ENCODE measurements around the gene ATOH7.

The ATOH7 gene

DNA sequence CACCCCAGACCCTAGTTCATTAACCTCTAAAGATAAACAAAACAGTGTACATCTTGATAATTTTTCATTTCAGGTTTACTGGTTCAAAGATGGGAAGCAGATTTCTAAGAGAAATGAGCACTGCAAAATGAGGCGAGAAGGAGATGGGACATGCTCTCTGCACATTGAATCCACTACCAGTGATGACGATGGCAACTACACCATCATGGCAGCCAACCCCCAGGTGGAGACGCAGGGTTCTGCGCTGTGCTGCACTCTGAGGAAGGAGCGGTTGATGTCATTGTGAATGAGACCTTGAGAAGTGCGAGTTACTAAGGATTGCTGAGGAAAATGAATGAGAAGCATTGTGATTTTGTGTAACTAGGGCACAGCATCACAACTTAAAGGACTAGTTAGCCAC lies 37.6 kb downstream of the ATOH7 start:
- in situ Hi-C loops (cut with HindIII; ENCODE audit: low pct_unique_long_range_greater_than_20kb, low sequenced_read_pairs), result no loop called here
- no peak for DNase-seq (ENCODE audit: low read depth in 1 of 2, low spot score in 1 of 2)
- no peak for TF ChIP-seq JUND (IDR thresholded peaks at IDR 0.05; ENCODE audit: low read depth)

DNA sequence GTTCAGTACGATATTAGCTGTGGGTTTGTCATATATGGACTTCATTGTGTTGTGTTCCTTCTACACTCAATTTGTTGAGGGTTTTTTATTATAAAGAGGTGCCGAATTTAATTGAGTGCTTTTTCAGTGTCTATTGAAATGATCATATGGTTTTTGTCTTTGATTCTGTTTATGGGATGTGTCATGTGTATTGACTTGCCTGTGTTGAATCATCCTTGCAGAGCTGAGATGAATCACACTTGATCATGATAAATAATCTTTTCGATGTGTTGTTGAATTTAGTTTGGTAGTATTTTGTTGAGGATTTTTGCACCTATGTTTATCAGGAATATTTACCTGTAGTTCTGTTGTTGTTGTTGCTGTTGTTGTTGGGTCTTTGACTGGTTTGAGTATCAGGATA lies 39.8 kb downstream of the ATOH7 start:
- DNase-seq (ENCODE audit: low read depth in 1 of 2, low spot score in 1 of 2), result no peak
- in situ Hi-C loops (cut with HindIII; ENCODE audit: low pct_unique_long_range_greater_than_20kb, low sequenced_read_pairs), result no loop called here
- no peak for TF ChIP-seq JUND (IDR thresholded peaks at IDR 0.05; ENCODE audit: low read depth)

DNA sequence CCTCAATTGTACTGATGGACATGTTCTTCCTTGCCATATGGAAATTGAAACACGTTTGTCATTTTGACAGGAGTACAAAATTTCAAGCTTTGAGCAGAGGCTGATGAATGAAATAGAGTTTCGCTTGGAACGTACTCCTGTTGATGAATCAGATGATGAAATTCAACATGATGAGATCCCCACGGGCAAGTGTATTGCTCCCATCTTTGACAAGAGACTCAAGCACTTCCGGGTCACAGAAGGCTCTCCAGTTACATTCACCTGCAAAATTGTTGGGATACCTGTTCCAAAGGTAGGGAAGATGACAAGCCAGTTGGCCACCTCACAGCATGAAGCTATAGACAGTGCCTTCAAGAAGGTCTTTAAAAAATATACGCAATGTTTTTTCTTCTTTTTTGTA lies 43.1 kb downstream of the ATOH7 start:
- no peak for TF ChIP-seq JUND (IDR thresholded peaks at IDR 0.05; ENCODE audit: low read depth)
- no peak for DNase-seq (ENCODE audit: low read depth in 1 of 2, low spot score in 1 of 2)
- in situ Hi-C loops (cut with HindIII; ENCODE audit: low pct_unique_long_range_greater_than_20kb, low sequenced_read_pairs), result no loop called here

DNA sequence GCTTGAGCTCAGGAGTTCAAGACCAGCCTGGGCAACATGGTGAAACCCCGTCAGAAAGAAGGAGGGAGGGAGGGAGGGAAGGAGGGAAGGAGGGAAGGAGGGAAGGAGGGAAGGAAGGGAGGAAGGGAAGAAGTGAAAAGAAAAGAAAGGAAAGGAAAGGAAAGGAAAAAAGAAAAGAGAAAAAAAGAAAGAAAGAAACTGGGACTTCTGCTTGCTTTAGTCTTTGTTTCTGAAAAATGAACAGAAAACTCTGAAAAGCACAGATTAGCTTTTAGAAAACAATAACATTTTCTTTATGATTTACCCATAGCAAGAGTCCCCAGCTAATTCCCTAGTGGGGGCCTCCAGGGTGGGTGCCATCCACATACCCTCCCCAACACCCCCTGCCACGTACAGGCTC lies 46.8 kb downstream of the ATOH7 start:
- in situ Hi-C loops (cut with HindIII; ENCODE audit: low pct_unique_long_range_greater_than_20kb, low sequenced_read_pairs), result no loop called here
- TF ChIP-seq JUND (IDR thresholded peaks at IDR 0.05; ENCODE audit: low read depth), result no peak

DNA sequence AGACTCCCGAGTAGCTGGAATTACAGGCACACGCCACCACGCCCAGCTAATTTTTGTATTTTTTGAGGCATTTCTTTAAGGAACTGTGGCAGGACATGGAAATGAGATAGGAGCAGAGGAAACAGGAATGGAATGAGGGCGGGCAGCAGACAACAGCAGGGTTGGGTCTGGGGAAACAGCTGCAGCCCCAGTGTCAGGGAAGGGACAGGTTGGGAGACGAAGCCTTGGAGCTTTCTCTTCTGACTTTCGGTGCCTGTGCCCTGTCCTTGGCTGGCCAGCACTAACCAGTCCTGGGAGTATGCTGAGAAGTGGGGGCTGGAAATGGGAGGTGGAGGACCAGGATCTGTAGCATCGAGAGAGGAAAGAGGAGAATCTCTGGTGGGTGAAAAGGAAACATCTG lies 47.4 kb downstream of the ATOH7 start:
- in situ Hi-C loops (cut with HindIII; ENCODE audit: low pct_unique_long_range_greater_than_20kb, low sequenced_read_pairs), result no loop called here
- TF ChIP-seq JUND (IDR thresholded peaks at IDR 0.05; ENCODE audit: low read depth), result no peak
- DNase-seq (ENCODE audit: low read depth in 1 of 2, low spot score in 1 of 2), result no peak

More for the DNA sequence above, 46.8 kb downstream of the ATOH7 start:
- DNase-seq (ENCODE audit: low read depth in 1 of 2, low spot score in 1 of 2), result no peak
